22Rv1 (cell line): ENCODE results near the gene SEMA6A.

ENCODE experiments used
- CTCF ChIP-seq: fragments of 450-650 bp; IDR thresholded peaks from 2 replicates; pipeline ENCODE4 v1.5.1; 2017; ENCODE audit warnings: mild to moderate bottlenecking
- ZFX ChIP-seq: fragments of 450-650 bp; IDR thresholded peaks from 2 replicates; pipeline ENCODE4 v1.6.1; 2017; ENCODE audit warnings: antibody characterized with exemption, borderline replicate concordance

DNA sequence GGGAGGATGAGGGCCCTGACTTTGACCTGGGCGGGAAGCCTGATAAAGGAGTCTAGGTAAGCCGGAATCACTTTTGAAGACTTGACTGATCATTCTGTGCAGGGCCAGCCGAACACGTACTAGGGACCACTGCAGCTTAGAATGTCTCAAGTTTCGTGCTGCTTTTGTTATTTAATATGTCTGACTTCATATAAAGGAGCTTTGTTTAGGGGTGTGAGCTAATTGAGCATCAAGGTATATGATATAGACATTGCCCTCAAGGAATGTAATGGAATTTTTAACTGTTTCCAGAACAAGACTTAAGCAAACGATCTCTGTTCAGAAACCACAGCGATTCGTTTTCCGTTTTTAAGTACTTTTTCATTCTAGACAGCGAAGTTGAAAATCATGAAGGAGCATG lies 173.0 kb downstream of the SEMA6A start:
- TF ChIP-seq CTCF = no peak
- TF ChIP-seq ZFX = no peak
